GM23338 (cell line): ENCODE results near the gene PACS1. TPM values are rescaled to one million over a fixed set of nuclear protein-coding genes. Genes with fewer than 3 reads are reported as not detected.

Experiments used
- ATAC-seq: fragments of 200-7000 bp; cut with Tn5 transposase; 3 replicates; pipeline ENCODE4 v1.9.1; 2020
- DNase-seq: peaks from one replicate; pipeline ENCODE4 v3.0.0-alpha.2; 2015; ENCODE audit warnings: low spot score
- H2AFZ ChIP-seq: fragments of 200-600 bp; sonication (generic); 2 replicates; pipeline ENCODE4 v1.8.0; 2016; ENCODE audit warnings: antibody characterized with exemption, mild to moderate bottlenecking, moderate library complexity
- H3F3A ChIP-seq: fragments of 200-600 bp; sonication (generic); replicated peaks from 2 replicates; pipeline ENCODE4 v1.8.0; 2017; ENCODE audit warnings: antibody characterized with exemption, mixed run types, low read depth
- H3K27ac ChIP-seq: fragments of 200-600 bp; sonication (generic); 2 replicates; pipeline ENCODE4 v1.6.1; 2016; ENCODE audit warnings: low read depth
- H3K27me3 ChIP-seq: fragments of 200-600 bp; sonication (generic); 2 replicates; pipeline ENCODE4 v1.8.0; 2016; ENCODE audit warnings: mild to moderate bottlenecking, mixed run types, moderate library complexity; ENCODE audit not compliant: insufficient read depth
- H3K36me3 ChIP-seq: fragments of 200-600 bp; sonication (generic); 2 replicates; pipeline ENCODE4 v1.8.0; 2016; ENCODE audit warnings: mild to moderate bottlenecking; ENCODE audit not compliant: insufficient read depth
- H3K4me1 ChIP-seq: fragments of 200-600 bp; sonication (generic); 2 replicates; pipeline ENCODE4 v1.8.0; 2016; ENCODE audit warnings: mild to moderate bottlenecking, moderate library complexity; ENCODE audit not compliant: insufficient read depth
- H3K4me2 ChIP-seq: fragments of 200-600 bp; sonication (generic); 2 replicates; pipeline ENCODE4 v1.7.1; 2017; ENCODE audit warnings: mixed run types
- H3K4me3 ChIP-seq: fragments of 200-600 bp; sonication (generic); 2 replicates; pipeline ENCODE4 v1.6.1; 2016; ENCODE audit warnings: mixed run types
- H3K79me2 ChIP-seq: fragments of 200-600 bp; sonication (generic); replicated peaks from 2 replicates; pipeline ENCODE4 v1.8.0; 2017; ENCODE audit warnings: mild to moderate bottlenecking; ENCODE audit not compliant: insufficient read depth
- H3K9me2 ChIP-seq: fragments of 200-600 bp; sonication (generic); 2 replicates; pipeline ENCODE4 v1.8.0; 2017; ENCODE audit not compliant: insufficient read depth
- H4K20me1 ChIP-seq: fragments of 200-600 bp; sonication (generic); replicated peaks from 2 replicates; pipeline ENCODE4 v1.8.0; 2017; ENCODE audit warnings: mild to moderate bottlenecking; ENCODE audit not compliant: insufficient read depth
- H3K27ac Mint-ChIP-seq: 2 replicates; pipeline ENCODE4 v1.8.0; 2020; ENCODE audit warnings: inconsistent platforms, mild to moderate bottlenecking, moderate library complexity, mixed read lengths
- H3K27me3 Mint-ChIP-seq: 3 replicates; pipeline ENCODE4 v1.8.0; 2022; ENCODE audit warnings: low read depth, mild to moderate bottlenecking, moderate library complexity, mixed read lengths, inconsistent platforms; ENCODE audit not compliant: insufficient read depth, poor library complexity
- H3K36me3 Mint-ChIP-seq: 3 replicates; pipeline ENCODE4 v1.8.0; 2021; ENCODE audit warnings: low read depth, mild to moderate bottlenecking, inconsistent platforms, moderate library complexity, mixed read lengths
- H3K4me1 Mint-ChIP-seq: 3 replicates; pipeline ENCODE4 v1.8.0; 2020; ENCODE audit warnings: mild to moderate bottlenecking, inconsistent platforms, mixed read lengths
- H3K4me3 Mint-ChIP-seq: 3 replicates; pipeline ENCODE4 v1.8.0; 2021; ENCODE audit warnings: moderate library complexity, mild to moderate bottlenecking, inconsistent platforms, mixed read lengths
- H3K9me3 Mint-ChIP-seq: 3 replicates; pipeline ENCODE4 v1.8.0; 2020; ENCODE audit warnings: moderate library complexity, mild to moderate bottlenecking, inconsistent platforms, mixed read lengths
- EZH2 ChIP-seq: fragments of 200-600 bp; sonication (generic); IDR thresholded peaks from one replicate; pipeline ENCODE4 v1.8.0; 2017; ENCODE audit warnings: antibody characterized with exemption, mild to moderate bottlenecking, low read depth; ENCODE audit not compliant: unreplicated experiment
- EZH2phosphoT487 ChIP-seq: fragments of 200-600 bp; sonication (generic); IDR thresholded peaks from one replicate; pipeline ENCODE4 v1.8.1; 2018; ENCODE audit warnings: antibody characterized with exemption; ENCODE audit not compliant: unreplicated experiment
- JUNB ChIP-seq: IDR thresholded peaks from one replicate; pipeline ENCODE4 v1.6.1; 2016; ENCODE audit warnings: antibody characterized with exemption; ENCODE audit not compliant: unreplicated experiment
- NANOG ChIP-seq: IDR thresholded peaks from 2 replicates; pipeline ENCODE4 v1.6.1; 2016; ENCODE audit warnings: antibody characterized with exemption, borderline replicate concordance
- REST ChIP-seq: IDR thresholded peaks from one replicate; pipeline ENCODE4 v1.6.1; 2018; ENCODE audit warnings: antibody characterized with exemption; ENCODE audit not compliant: unreplicated experiment
- ZNF331 ChIP-seq: fragments of 250-450 bp; sonication (Bioruptor Pico); IDR thresholded peaks from 2 replicates; pipeline ENCODE4 v1.5.0; 2020; ENCODE audit warnings: low read depth, mild to moderate bottlenecking, moderate library complexity
- polyA plus RNA-seq: library from polyadenylated mRNA; unstranded; fragments of >200 nt; fragmentation: Nextera tagmentation; extraction: Ambion mirVana; gene quantifications from 2 replicates; pipeline ENCODE4 v1.2.1, GENCODE V29; 2016
- total RNA-seq: library from RNA; depleted of rRNA; stranded (reverse); fragments of >200 nt; shearing (Covaris generic); gene quantifications from 2 replicates; pipeline ENCODE4 v1.2.3, GENCODE V29; 2014
- TF ChIP-seq, protein P1 (sequence below): fragments of 250-450 bp; sonication (Bioruptor Pico); IDR thresholded peaks from 2 replicates; pipeline ENCODE4 v1.5.0; 2020; ENCODE audit warnings: mild to moderate bottlenecking, moderate library complexity

The PACS1 gene
- total and polyA plus RNA-seq, 2 experiments from 2014 or later: 8.0 to 37.5 TPM

GRCh38 chr11:66106786-66107599, 36.9 kb downstream of the PACS1 start:
- DNase-seq (peak; percentile 23), ATAC-seq (peak; percentile 27)
- Mint-ChIP-seq H3K4me1 (peaks cover 22% of the 10 kb centered on the region), H3K27me3 (peaks cover 2% of the 10 kb centered on the region), H3K4me3 (no peak overlapping the region), H3K9me3 (no peaks in the 10 kb centered on the region), H3K27ac (no peak overlapping the region), H3K36me3 (no peaks in the 10 kb centered on the region)
- no peaks in the 10 kb centered on the region for H3K9me2 ChIP-seq
- H2AFZ ChIP-seq: no peak overlapping the region
- no peak for TF ChIP-seq EZH2phosphoT487
- H3K79me2 ChIP-seq: peaks cover 14% of the 10 kb centered on the region
- no peaks in the 10 kb centered on the region for H3K27me3 ChIP-seq
- no peaks in the 10 kb centered on the region for H3F3A ChIP-seq
- H3K4me3 ChIP-seq: no peak overlapping the region
- H3K4me1 ChIP-seq: peaks cover 29% of the 10 kb centered on the region
- no peaks in the 10 kb centered on the region for H3K36me3 ChIP-seq
- peak overlapping the region; percentile 51 for H3K27ac ChIP-seq
- H4K20me1 ChIP-seq: 0 out of 2 replicates have a peak, but pooled peaks cover 3% of the 10 kb centered on the region
- H3K4me2 ChIP-seq: peak overlapping the region; percentile 51; the same call in 1 of the 2 replicates

DNA sequence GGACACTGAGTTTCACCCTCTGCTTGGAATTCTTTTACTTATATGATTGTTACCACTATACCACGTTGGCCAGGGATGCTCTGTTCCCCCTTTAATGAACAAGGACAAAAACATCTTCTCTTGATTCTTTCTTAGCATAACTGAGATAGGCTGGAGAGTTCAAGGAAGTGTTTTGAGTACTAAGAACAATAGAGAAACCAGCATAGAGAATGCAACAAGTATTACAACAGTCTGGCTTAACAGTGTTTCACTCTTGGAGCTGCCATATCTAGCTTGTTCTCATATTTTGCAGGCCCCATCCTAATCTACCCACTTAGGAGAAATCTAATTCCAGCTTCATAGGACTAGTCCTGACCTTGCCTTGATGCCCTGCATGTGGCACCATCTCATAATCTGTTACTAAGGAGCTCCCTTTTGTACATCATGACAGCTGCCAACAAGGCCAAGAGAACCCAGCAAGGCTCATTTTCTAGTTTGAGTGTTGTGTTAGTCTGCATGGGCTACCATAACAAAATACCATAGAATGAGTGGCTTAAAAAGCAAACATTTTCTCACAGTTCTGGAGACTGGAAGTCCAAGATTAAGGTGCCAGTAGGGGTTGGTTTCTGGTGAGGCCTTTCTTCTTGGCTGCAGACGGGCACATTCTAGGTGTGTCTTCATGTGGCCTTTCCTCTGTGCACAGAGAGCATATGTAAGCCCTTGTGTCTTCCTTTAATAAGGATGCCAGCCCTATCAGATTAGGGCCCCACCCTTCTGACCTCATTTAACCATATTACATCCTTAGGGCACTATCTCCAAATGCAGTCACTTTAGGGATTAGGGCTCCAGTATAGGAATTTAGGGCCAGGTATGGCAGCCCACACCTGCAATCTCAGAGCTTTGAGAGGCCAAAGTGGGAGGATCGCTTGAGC, 37.8 kb downstream of the PACS1 start:
- Histone ChIP-seq H4K20me1 (0 out of 2 replicates have a peak, but pooled peaks cover 3% of the 10 kb centered on the region), H2AFZ (no peak overlapping the region), H3K36me3 (no peaks in the 10 kb centered on the region), H3K79me2 (peaks cover 14% of the 10 kb centered on the region), H3K27me3 (no peaks in the 10 kb centered on the region), H3F3A (no peaks in the 10 kb centered on the region), H3K4me2 (0 out of 2 replicates have a peak overlapping the region, but pooled peaks have one; percentile 44), H3K9me2 (no peaks in the 10 kb centered on the region), H3K4me1 (peaks cover 37% of the 10 kb centered on the region), H3K4me3 (no peak overlapping the region), H3K27ac (no peak overlapping the region)
- DNase-seq (no peak), ATAC-seq (no peak)
- Mint-ChIP-seq H3K36me3 (no peaks in the 10 kb centered on the region), H3K27me3 (peaks cover 5% of the 10 kb centered on the region), H3K27ac (no peak overlapping the region), H3K9me3 (no peaks in the 10 kb centered on the region), H3K4me1 (peaks cover 31% of the 10 kb centered on the region), H3K4me3 (no peak overlapping the region)
- no peak for TF ChIP-seq ZNF331 (CRISPR knock-in tag)
- TF ChIP-seq JUNB: no peak
- no peak for TF ChIP-seq NANOG
- no peak for TF ChIP-seq EZH2phosphoT487
- TF ChIP-seq, protein P1, sequence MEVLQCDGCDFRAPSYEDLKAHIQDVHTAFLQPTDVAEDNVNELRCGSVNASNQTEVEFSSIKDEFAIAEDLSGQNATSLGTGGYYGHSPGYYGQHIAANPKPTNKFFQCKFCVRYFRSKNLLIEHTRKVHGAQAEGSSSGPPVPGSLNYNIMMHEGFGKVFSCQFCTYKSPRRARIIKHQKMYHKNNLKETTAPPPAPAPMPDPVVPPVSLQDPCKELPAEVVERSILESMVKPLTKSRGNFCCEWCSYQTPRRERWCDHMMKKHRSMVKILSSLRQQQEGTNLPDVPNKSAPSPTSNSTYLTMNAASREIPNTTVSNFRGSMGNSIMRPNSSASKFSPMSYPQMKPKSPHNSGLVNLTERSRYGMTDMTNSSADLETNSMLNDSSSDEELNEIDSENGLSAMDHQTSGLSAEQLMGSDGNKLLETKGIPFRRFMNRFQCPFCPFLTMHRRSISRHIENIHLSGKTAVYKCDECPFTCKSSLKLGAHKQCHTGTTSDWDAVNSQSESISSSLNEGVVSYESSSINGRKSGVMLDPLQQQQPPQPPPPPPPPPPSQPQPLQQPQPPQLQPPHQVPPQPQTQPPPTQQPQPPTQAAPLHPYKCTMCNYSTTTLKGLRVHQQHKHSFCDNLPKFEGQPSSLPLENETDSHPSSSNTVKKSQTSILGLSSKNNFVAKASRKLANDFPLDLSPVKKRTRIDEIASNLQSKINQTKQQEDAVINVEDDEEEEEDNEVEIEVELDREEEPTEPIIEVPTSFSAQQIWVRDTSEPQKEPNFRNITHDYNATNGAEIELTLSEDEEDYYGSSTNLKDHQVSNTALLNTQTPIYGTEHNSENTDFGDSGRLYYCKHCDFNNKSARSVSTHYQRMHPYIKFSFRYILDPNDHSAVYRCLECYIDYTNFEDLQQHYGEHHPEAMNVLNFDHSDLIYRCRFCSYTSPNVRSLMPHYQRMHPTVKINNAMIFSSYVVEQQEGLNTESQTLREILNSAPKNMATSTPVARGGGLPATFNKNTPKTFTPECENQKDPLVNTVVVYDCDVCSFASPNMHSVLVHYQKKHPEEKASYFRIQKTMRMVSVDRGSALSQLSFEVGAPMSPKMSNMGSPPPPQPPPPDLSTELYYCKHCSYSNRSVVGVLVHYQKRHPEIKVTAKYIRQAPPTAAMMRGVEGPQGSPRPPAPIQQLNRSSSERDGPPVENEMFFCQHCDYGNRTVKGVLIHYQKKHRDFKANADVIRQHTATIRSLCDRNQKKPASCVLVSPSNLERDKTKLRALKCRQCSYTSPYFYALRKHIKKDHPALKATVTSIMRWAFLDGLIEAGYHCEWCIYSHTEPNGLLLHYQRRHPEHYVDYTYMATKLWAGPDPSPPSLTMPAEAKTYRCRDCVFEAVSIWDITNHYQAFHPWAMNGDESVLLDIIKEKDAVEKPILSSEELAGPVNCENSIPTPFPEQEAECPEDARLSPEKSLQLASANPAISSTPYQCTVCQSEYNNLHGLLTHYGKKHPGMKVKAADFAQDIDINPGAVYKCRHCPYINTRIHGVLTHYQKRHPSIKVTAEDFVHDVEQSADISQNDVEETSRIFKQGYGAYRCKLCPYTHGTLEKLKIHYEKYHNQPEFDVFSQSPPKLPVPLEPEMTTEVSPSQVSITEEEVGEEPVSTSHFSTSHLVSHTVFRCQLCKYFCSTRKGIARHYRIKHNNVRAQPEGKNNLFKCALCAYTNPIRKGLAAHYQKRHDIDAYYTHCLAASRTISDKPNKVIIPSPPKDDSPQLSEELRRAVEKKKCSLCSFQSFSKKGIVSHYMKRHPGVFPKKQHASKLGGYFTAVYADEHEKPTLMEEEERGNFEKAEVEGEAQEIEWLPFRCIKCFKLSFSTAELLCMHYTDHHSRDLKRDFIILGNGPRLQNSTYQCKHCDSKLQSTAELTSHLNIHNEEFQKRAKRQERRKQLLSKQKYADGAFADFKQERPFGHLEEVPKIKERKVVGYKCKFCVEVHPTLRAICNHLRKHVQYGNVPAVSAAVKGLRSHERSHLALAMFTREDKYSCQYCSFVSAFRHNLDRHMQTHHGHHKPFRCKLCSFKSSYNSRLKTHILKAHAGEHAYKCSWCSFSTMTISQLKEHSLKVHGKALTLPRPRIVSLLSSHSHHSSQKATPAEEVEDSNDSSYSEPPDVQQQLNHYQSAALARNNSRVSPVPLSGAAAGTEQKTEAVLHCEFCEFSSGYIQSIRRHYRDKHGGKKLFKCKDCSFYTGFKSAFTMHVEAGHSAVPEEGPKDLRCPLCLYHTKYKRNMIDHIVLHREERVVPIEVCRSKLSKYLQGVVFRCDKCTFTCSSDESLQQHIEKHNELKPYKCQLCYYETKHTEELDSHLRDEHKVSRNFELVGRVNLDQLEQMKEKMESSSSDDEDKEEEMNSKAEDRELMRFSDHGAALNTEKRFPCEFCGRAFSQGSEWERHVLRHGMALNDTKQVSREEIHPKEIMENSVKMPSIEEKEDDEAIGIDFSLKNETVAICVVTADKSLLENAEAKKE (CRISPR knock-in tag): no peak
- no peak for TF ChIP-seq EZH2
- no peak for TF ChIP-seq REST
